HG02870 (cell line): ENCODE results near the gene TTC7B.

Source experiments
- ATAC-seq: cut with Tn5 transposase; IDR thresholded peaks from one replicate; pipeline ENCODE4 v1.9.1; 2021; ENCODE audit warnings: mild to moderate bottlenecking, moderate library complexity; ENCODE audit not compliant: unreplicated experiment

TTC7B gene

GRCh38 chr14:90652626-90653025 is 163.6 kb downstream of the TTC7B start:
- no peak for ATAC-seq

- no peak for ATAC-seq
These were observed 164.2 kb downstream of the TTC7B start for GRCh38 chr14:90651976-90652560.

GRCh38 chr14:90651271-90651804 is 164.9 kb downstream of the TTC7B start:
- ATAC-seq: no peak

GRCh38 chr14:90649557-90650135 is 166.6 kb downstream of the TTC7B start:
- ATAC-seq: no peak

- no peak for ATAC-seq
These were observed 167.1 kb downstream of the TTC7B start for GRCh38 chr14:90649083-90649482.

- no peak for ATAC-seq
These were observed 167.8 kb downstream of the TTC7B start for GRCh38 chr14:90648421-90648820.

GRCh38 chr14:90647473-90648005 is 168.7 kb downstream of the TTC7B start:
- ATAC-seq: no peak

- no peak for ATAC-seq
These were observed 170.3 kb downstream of the TTC7B start for GRCh38 chr14:90645842-90646443.

GRCh38 chr14:90644882-90645281 is 171.3 kb downstream of the TTC7B start:
- no peak for ATAC-seq

GRCh38 chr14:90643982-90644670 is 172.1 kb downstream of the TTC7B start:
- ATAC-seq: no peak

GRCh38 chr14:90642244-90642717 is 173.9 kb downstream of the TTC7B start:
- ATAC-seq: no peak

- no peak for ATAC-seq
These were observed 174.5 kb downstream of the TTC7B start for GRCh38 chr14:90641615-90642243.

- no peak for ATAC-seq
These were observed 175.1 kb downstream of the TTC7B start for GRCh38 chr14:90641168-90641567.

GRCh38 chr14:90639641-90640040 is 176.6 kb downstream of the TTC7B start:
- no peak for ATAC-seq

GRCh38 chr14:90632871-90633270 is 183.4 kb downstream of the TTC7B start:
- ATAC-seq: no peak

GRCh38 chr14:90632451-90632850 is 183.8 kb downstream of the TTC7B start:
- ATAC-seq: no peak

GRCh38 chr14:90630171-90630806 is 185.9 kb downstream of the TTC7B start:
- no peak for ATAC-seq

- ATAC-seq: no peak
These were observed 186.8 kb downstream of the TTC7B start for GRCh38 chr14:90629471-90629870.

GRCh38 chr14:90628825-90629224 is 187.4 kb downstream of the TTC7B start:
- no peak for ATAC-seq

GRCh38 chr14:90627478-90627877 is 188.8 kb downstream of the TTC7B start:
- no peak for ATAC-seq
